ENCODE results near the gene ISCU. TPM values are rescaled to one million over a fixed set of nuclear protein-coding genes. Genes with fewer than 3 reads are reported as not detected.
"Not testable (repeated sequence)": the region's sequence is repeated elsewhere in the genome, so short reads cannot be mapped to it uniquely, and the experiment has no call there.

Gene ISCU
- total RNA-seq, 6 experiments from 2014 or later = 36.7 to 81.8 (median 58.4) TPM

- Histone ChIP-seq H3K9me3 (no peaks in the 10 kb centered on the region), H3K4me3 (no peak overlapping the region), H3K36me3 (no peaks in the 10 kb centered on the region), H3K4me1 (no peaks in the 10 kb centered on the region), H3K27ac (no peak overlapping the region), H3K27me3 (no peaks in the 10 kb centered on the region)
- ATAC-seq (no peak), DNase-seq (no peak)
- intact Hi-C loops (cut with DNase I) = no loop called here
- TF ChIP-seq POLR2A (IDR thresholded peaks at IDR 0.05) = no peak
- TF ChIP-seq CTCF (IDR thresholded peaks at IDR 0.05) = no peak
- 86% methylated on average over 9 of the region's 11 CpGs for WGBS (ENCODE audit: insufficient coverage, low coverage, low lambda C conversion rate, missing lambda C conversion rate)
Observed at GRCh38 chr12:108586306-108586705, 23.9 kb downstream of the ISCU start.

- ATAC-seq (no peak), DNase-seq (no peak)
- intact Hi-C loops (cut with DNase I) = no loop called here
- WGBS (ENCODE audit: insufficient coverage, low coverage, low lambda C conversion rate, missing lambda C conversion rate) = no CpG with 5 or more reads among the region's 4 CpGs
- no peak overlapping the region for H3K4me3 ChIP-seq
- H3K36me3 ChIP-seq = no peaks in the 10 kb centered on the region
- H3K4me1 ChIP-seq = no peaks in the 10 kb centered on the region
- no peak overlapping the region for H3K27ac ChIP-seq
- H3K9me3 ChIP-seq = no peaks in the 10 kb centered on the region
- H3K27me3 ChIP-seq = no peaks in the 10 kb centered on the region
- TF ChIP-seq POLR2A (IDR thresholded peaks at IDR 0.05) (no peak), CTCF (IDR thresholded peaks at IDR 0.05) (no peak)
Observed at GRCh38 chr12:108587826-108588225, 25.4 kb downstream of the ISCU start.

GRCh38 chr12:108589028-108589839 lies 26.8 kb downstream of the ISCU start:
- Histone ChIP-seq H3K9me3 (no peaks in the 10 kb centered on the region), H3K4me1 (no peaks in the 10 kb centered on the region), H3K27me3 (no peaks in the 10 kb centered on the region), H3K4me3 (no peak overlapping the region), H3K27ac (no peak overlapping the region), H3K36me3 (no peaks in the 10 kb centered on the region)
- ATAC-seq = no peak
- no peak for TF ChIP-seq POLR2A (IDR thresholded peaks at IDR 0.05)
- no peak for TF ChIP-seq CTCF (IDR thresholded peaks at IDR 0.05)
- intact Hi-C loops (cut with DNase I) = no loop called here
- no peak for DNase-seq
- 46% methylated on average over 5 of the region's 15 CpGs for WGBS (ENCODE audit: insufficient coverage, low coverage, low lambda C conversion rate, missing lambda C conversion rate)

- ATAC-seq (no peak), DNase-seq (no peak)
- Histone ChIP-seq H3K4me3 (no peak overlapping the region), H3K4me1 (no peaks in the 10 kb centered on the region), H3K27ac (no peak overlapping the region), H3K9me3 (no peaks in the 10 kb centered on the region), H3K27me3 (no peaks in the 10 kb centered on the region), H3K36me3 (no peaks in the 10 kb centered on the region)
- 67% methylated on average over 1 of the region's 7 CpGs for WGBS (ENCODE audit: insufficient coverage, low coverage, low lambda C conversion rate, missing lambda C conversion rate)
- no peak for TF ChIP-seq CTCF (IDR thresholded peaks at IDR 0.05)
- no peak for TF ChIP-seq POLR2A (IDR thresholded peaks at IDR 0.05)
- intact Hi-C loops (cut with DNase I) = no loop called here
Observed at GRCh38 chr12:108589840-108590229, 27.4 kb downstream of the ISCU start.

- intact Hi-C loops (cut with DNase I); H3K9me3 ChIP-seq; H3K27ac ChIP-seq; H3K4me1 ChIP-seq; H3K27me3 ChIP-seq; ATAC-seq; DNase-seq; H3K36me3 ChIP-seq; H3K4me3 ChIP-seq: not testable (repeated sequence)
- 87% methylated on average over 9 of the region's 9 CpGs for WGBS (ENCODE audit: insufficient coverage, low coverage, low lambda C conversion rate, missing lambda C conversion rate)
Observed at GRCh38 chr12:108590463-108590862, 28.1 kb downstream of the ISCU start.
